Activated naive CD4-positive, alpha-beta T cell treated with anti-CD3 and anti-CD28 coated beads, Interleukin-2, amount 50 U/mL, for 16 hours (primary cell): ENCODE data around the gene ZNF778.
A peak's percentile ranks its signal among the peaks of the same experiment; 100 is the strongest.
"Not testable (repeated sequence)": the region's sequence is repeated elsewhere in the genome, so short reads cannot be mapped to it uniquely, and the experiment has no call there.

Experiments used
- DNase-seq: peaks from one replicate; pipeline ENCODE4 v3.0.0-alpha.2; 2020

The ZNF778 gene

GRCh38 chr16:89183463-89183862, 34.0 kb upstream of the ZNF778 start:
- DNase-seq: no peak

- DNase-seq: no peak
These were observed 33.4 kb upstream of the ZNF778 start for GRCh38 chr16:89183975-89184676.

GRCh38 chr16:89184677-89184932, 32.9 kb upstream of the ZNF778 start:
- DNase-seq: no peak

GRCh38 chr16:89184933-89185794, 32.3 kb upstream of the ZNF778 start:
- no peak for DNase-seq

GRCh38 chr16:89185887-89186592, 31.5 kb upstream of the ZNF778 start:
- not testable (repeated sequence) for DNase-seq

GRCh38 chr16:89186593-89187031, 30.9 kb upstream of the ZNF778 start:
- DNase-seq: not testable (repeated sequence)

- peak; percentile 60 for DNase-seq
These were observed 30.3 kb upstream of the ZNF778 start for GRCh38 chr16:89187032-89187769.

GRCh38 chr16:89187770-89188392, 29.6 kb upstream of the ZNF778 start:
- DNase-seq: no peak

- not testable (repeated sequence) for DNase-seq
These were observed 28.8 kb upstream of the ZNF778 start for GRCh38 chr16:89188471-89189357.

- DNase-seq: no peak
These were observed 28.0 kb upstream of the ZNF778 start for GRCh38 chr16:89189358-89190025.

GRCh38 chr16:89190150-89190958, 27.1 kb upstream of the ZNF778 start:
- DNase-seq: no peak

- no peak for DNase-seq
These were observed 26.2 kb upstream of the ZNF778 start for GRCh38 chr16:89191033-89191900.

GRCh38 chr16:89191901-89192185, 25.7 kb upstream of the ZNF778 start:
- no peak for DNase-seq

GRCh38 chr16:89192186-89192955, 25.1 kb upstream of the ZNF778 start:
- DNase-seq: peak; percentile 47

GRCh38 chr16:89192956-89193575, 24.4 kb upstream of the ZNF778 start:
- DNase-seq: peak; percentile 45

GRCh38 chr16:89193576-89194293, 23.8 kb upstream of the ZNF778 start:
- DNase-seq: no peak
